HG02623 (cell line): ENCODE data around the gene CHN2.

ENCODE experiments used
- ATAC-seq: cut with Tn5 transposase; IDR thresholded peaks from one replicate; pipeline ENCODE4 v1.9.1; 2021; ENCODE audit warnings: moderate library complexity; ENCODE audit not compliant: unreplicated experiment

The CHN2 gene

DNA sequence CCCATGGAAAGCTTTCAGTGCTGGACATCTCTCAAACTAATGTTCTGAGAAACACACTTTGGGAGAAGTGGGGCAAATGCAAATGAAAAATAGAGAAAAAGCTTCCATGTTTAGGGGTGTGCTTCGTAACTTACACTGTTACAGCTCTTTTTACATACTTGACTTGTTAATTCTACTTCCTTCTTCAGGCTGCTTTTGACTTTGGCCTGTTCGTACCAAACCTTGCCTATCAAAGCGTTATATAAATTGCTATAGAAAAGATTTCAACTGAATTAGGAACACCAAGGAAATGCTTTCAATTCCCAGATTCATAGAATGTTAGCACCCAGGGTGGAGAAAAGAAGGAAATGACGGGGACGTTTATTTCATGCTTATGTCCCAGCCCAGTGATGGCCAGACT, 228.3 kb downstream of the CHN2 start:
- no peak for ATAC-seq

DNA sequence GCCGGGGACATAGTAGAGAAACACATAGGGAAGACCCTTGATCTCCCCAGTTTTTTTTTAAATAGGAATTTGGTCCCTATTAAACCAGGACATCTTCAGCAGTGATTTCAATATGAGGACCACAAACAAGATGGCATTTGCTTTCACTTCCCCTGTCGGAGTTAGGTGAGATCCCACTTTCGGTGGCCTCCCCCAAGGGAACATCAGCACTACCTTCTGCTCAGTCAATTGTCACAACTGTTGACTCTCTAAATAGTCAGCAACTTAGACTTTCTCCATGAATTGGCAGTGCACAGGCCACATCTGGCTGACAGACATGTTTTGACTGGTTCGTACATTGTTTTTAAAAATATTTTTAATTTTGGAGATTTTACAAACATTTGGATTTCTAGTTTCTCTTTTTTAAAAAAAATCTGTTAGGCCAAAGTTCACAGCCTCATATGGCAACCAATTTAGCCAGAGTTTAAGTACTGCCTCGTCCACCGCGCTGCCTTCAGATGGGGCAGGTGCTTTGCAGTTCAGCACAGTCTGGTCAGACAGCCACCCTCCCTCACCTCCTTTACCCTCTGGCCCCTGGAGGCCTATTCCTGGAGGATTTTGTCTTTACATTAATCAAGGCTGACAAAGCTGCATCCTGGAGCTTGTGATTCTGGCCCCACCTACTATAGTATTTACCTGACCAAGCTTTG, 229.9 kb downstream of the CHN2 start:
- ATAC-seq, result peak; percentile 40

DNA sequence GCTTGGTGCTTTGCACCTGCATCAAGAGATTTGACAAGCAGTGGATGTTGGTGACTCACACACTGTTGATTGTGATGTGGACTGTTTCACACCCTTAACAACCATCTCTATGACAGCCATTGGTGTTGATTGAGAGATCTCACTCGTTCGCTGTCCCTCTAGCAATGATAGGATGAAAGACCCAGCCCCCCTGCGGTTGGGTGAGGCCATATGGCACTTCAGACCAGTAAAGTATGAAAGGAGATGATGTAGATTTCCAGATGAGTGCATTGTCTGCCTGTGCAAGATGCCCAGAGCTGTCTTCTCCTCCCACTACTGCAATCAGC, 230.4 kb downstream of the CHN2 start:
- ATAC-seq, result no peak

DNA sequence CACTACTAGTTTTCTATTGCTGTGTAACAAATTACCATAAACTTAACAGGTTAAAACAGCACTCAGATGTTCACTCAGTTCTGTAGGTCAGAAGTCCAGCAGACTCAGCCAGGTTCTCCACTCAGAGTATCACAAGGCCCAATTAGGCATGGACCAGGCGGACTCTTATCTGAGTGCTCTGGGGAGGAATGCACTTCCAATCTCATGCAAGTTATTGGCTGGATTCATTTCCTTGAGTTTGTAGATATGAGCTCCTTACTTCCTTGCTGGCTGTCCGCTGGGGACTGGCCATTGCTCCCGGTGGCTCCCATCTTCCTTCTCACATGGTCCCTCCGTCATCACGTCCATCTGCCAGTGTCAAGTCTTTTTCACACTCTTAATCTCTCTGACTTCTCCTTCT, 232.0 kb downstream of the CHN2 start:
- no peak for ATAC-seq

DNA sequence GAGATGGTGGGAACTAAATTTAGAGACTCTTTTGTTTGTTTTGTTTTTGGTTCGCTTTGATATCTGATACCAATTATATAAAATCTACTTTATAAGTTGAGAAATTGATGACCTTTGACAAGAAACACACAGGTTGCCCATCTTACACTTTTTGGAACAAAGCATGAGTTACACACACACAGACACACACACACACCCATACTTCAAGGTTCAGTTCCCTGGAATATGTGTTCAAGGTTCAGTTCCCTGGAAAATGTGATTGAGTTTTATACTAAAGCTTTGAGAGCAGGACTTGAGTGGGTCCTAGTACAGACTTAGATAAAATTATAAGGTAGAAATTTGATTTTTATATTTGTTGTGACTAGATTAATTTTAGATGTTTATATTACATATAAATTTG, 234.8 kb downstream of the CHN2 start:
- ATAC-seq, result no peak

DNA sequence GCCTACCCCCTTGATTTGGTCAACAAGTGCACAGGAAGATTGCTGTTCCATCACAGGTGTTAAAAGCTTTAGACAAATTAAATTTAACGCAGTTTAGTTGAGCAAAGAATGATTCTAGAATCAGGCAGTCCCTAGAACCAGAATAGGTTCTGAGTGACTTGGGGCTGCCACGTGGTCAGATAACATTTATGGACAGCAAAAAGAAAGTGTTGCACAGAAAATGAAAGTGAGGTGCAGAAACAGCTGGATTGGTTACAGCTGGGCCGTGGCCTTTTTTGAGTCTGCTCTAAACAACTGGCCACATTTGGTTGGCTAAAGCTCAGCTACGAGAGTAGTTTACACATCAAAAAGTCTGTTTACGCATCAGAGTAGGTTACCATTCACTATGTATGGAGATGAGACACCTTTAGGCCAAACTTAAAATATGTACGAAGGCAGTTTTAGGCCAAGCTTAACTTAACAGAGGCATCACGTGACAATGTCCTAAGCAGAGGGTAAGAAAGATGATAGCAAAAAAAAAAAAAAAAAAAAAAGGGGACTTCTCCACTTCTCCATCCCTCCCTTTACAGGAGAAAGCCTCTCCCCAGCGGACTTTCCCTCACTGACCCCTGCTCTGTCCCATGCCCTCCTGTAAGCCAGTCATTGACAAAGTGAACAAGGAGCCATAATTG, 235.8 kb downstream of the CHN2 start:
- ATAC-seq, result no peak

DNA sequence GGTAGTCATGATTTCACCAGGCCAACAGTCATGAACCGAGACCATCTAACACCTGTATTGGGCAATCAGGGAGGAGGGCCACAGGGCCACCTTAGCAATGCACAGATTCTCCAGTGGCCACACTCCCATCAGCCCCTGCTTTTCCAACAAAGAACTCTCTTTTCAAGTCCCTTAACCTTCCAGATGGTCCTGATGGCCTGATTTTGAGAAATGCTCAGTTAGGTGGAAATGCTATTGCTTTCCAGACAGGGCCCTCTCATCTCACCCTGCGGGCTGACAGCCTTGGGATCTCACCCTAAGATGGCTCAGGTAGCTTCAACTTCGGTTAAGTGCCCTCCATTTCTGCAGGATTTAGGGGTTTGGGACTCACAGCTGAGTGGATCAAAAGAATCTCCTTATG, 237.1 kb downstream of the CHN2 start:
- no peak for ATAC-seq

DNA sequence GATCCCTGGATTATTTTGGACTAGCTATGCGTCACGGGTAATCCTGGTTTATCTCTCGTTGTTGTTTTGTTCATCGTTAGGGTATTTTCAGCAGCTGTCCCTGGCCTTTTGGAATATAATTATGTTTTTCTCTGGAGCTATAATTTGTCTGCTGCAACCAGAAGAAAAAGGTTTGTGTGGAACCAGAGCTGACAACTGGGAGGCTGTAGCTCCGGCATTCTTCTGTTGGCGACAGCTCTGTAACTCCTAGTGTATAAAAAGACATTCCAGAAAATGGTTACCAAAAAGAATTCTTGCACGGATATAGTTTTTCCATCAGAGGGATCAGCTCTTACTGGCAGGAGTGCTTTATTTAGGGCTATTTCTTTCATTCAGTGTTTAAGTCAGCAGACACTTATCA, 238.1 kb downstream of the CHN2 start:
- ATAC-seq, result no peak

DNA sequence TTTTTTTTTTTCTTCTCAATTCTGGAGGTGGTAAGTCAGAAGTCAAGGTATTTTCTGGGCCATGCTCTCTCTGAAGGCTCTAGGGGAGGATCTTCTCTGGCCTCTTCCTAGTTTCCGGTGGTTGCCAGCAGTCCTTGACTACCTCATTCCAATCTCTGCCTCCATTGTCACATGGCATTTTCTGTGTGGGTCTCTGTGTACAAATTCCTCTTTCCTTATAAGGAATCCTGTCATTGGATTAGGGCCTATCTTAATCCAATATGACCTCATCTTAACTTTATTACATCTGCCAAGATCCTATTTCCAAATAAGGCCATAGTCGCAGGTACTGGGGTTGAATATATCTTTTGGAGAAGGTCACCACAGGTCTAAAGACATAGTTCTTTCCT, 239.8 kb downstream of the CHN2 start:
- no peak for ATAC-seq

DNA sequence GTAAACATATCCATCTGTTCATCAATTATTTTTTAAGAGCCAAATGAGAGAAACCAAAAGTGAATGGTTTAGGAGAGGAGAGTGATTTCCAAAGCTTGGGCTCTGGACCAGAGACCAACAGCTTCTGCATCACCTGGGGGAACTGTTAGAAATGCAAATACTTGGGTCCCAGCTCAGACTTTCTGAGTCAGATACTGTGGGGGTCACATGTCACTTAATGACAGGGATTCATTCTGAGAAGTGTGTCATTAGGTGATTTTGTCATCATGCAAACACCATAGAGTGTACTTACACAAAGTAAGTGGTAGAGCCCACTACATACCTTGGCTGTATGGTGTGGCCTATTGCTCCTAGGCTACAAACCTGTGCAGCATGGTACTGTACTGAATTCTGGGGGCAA, 240.6 kb downstream of the CHN2 start:
- ATAC-seq, result no peak

DNA sequence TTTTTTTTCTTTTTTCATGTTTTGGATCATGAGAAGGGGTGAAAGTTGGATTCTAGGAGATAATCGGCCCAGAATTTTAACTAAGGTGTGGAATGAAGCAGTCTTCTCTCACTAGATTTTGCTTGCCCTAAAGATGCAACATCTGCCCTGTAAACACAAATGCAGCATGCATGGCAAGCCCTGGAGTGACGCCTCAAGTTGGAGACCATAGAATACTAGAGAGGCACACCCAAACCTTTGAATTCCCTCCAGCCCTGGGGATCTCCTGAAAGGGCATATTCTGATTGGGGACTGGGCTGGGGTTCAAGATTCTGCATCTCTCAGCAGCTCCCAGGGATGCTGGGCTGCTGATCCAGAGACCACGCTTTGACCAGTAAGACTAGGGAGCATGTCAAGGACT, 241.3 kb downstream of the CHN2 start:
- no peak for ATAC-seq

DNA sequence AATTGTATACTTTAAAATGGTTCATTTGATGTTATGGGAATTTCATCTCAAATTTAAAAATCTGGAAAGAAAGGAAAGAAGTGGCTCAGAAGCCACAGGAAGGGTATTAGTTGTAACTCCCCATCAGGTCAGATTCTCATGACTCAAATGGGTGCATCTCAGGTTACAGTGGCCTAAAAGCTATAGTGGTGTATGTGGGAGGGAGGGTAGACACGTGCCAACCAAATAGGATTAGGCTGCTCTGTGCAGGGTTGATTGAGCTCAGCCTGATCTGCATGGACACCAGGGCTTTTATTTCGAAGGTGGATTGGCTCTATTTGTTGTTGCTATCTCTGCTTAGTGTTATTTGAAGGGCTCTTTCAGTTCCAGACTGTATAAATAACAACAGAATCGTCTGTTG, 247.6 kb downstream of the CHN2 start:
- no peak for ATAC-seq

DNA sequence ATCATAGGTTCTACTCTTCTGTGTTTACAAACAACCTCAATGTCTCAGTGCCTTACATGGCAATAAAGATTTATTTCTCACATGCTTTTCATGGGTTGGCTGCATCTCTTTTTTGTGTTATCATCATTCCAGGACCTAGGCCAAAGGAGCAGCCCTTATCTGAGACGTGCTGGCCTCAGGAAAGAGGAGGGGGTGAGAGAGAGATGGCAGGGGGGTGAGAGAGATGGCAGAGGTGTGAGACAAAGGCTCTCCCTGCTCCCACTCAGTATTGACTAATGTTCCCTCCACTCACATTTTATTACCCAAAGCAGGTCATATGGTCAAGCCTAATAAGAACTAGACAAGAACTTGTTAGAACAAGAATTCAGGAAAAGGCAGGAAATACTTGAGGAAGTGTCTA, 249.0 kb downstream of the CHN2 start:
- ATAC-seq, result no peak

DNA sequence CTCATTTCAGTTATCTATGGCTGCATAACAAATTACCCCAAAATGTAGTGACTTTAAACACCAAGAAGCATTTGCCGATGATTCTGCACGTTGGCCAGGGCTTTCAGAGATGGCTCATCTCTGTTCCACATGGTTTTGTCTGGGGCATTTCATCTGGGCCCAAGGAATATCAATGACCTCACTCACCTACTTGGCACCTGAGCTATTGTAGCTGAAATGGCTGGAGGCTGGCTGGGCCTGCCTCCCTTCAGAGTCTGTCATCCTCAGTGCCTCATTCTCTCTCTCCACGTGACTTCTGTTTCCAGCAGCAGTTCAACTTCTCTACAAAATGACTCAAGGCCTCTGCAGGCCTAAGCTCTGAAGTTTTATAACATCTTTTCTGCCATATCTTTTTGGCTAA, 249.7 kb downstream of the CHN2 start:
- ATAC-seq, result no peak

DNA sequence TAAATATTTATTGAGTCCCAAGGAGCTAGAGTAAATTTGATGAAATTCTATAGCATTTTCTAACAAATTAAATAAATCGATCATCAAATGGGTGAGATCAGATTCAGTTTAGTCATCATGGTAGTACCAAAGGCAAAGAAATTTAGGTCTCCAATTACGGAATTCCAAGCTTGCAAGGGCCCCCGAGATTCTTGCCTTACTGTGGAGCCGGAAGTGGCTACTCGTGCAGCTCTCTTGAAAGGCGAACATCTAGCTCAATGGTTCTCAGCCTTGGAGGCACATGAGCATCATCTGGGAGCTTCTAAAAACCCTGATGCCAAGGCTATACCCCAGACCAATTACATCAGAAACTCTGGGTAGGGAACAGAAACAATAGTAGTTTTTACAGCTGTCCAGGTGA, 251.2 kb downstream of the CHN2 start:
- no peak for ATAC-seq

DNA sequence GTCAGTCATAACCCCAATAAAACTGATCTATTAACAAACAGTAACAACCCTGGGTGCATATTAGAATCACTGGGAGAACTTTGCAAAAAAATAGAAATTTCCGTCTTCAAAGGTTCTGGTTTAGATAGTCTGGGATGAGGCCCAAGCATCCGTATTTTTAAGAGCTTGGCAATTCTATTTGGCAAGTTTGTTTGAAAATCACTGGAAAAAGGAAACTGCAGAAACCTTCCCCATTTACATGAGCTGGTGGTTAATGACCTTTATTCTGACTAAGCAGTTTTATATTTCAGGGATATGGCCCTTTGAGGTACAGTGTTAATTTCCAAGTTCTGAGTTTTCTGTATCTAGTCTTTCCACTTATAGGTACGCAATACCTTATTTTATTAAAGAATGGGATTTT, 253.3 kb downstream of the CHN2 start:
- no peak for ATAC-seq

DNA sequence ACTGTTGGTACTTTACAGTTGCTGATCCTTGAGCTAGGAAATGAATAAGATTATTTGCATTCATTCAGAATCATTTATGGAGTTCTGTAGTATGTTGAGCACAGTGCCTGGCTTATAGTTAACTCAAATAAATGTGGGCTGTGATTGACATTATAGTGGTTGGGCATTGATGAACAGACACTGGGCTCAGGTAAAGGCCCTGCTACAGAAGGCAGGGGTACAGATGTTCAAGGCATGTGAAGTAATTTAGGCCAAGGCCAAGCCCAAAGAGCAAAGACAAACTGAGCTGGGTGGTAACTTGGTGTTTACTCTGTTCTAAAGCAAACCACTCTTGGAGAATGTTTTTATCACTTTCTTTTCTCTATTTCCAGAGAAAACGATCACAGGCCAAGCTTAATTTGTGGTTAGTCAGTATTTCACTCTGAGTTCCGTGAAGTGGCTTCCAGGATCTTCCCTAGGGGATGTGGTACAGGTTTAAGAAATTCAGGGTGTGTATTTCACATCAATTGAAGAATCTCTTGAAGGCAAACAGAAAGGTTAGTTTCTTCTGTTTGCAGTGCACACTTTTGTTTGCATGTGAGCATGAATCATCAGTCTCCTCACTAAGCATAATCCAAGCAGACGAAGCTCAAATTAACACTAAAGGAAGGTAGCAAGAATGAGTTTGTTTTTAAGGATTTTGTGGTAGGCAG, 255.1 kb downstream of the CHN2 start:
- ATAC-seq, result no peak

DNA sequence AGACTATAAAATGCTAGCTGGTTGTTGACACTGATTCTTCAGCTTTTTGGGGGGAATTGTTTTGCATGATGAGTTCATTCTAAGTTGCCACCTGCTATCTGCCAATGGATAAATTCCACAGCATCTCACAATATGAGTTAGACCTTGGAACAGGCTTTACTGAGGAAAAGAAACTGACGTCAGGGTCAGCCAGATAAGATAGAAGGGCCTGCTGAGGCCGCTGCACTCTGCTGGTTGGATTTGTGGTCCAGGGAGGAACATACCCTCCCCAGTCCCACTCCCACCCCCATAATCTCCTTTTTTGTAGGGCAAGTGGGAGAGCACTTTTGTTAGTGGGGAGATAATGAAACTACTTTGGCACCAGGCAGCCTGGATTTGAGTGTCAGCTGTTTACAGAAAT, 258.4 kb downstream of the CHN2 start:
- no peak for ATAC-seq

DNA sequence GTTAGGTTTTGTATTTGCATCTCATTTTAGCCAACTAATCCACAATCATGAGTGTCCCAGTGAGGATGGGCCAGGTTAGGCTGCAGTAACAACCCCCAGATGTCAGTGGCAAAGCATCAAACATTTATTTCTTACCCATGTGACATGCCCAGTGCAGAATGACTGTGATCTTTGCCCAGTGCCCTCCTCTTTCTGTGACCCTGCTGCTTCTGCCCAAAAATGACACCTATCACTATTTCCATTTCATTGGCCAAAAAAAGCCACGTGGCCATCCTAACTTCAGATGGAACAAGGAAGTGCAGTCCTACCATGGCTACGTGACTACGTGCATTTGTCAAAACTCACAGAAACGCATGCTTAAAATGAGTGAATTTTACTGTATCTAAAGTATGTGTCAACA, 259.9 kb downstream of the CHN2 start:
- ATAC-seq, result no peak

DNA sequence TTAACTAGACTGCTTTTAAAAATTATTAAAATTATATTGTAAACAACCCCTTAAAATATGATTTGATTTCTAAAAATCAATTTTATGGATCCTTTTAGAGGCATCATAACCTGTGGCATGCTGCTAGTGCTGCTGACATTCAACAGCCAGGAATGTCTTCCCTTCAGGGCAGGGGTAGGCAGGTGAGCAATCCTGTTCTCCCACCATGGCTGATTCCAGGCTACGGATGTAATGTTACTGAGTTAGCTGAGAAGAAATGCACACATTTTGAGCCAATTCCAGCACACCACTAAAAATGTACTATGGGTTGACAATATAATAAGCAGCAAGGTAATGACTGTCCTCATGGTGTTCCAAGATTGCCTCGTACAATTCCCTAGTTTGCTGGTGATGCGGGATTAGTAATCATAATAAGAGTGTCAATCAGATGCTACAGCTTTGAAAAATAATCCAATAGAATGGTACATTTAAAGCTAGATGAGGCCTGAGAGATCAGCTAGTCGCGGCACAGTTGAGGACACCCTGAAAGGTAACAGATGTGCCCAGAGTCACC, 260.4 kb downstream of the CHN2 start:
- ATAC-seq, result no peak

DNA sequence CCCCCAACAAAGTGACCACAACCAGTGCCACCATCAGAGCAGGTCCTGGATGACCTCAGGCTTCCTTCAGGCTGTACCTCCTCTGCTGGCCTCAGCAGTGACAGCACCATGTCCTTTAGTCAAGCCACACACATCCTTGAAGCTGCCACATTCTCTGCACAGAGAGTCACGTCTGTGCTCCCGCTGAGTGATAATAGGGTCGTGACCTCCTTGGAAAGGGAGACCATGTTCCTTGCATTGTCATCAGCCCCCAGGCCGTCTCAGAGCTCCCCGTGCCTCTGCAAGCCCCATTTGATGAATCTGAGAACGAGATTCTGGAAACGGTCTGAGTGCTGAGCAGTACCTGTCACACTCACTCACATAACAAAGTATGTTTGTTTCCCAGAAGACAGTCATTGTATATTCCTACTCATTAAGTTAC, 262.6 kb downstream of the CHN2 start:
- ATAC-seq, result no peak

DNA sequence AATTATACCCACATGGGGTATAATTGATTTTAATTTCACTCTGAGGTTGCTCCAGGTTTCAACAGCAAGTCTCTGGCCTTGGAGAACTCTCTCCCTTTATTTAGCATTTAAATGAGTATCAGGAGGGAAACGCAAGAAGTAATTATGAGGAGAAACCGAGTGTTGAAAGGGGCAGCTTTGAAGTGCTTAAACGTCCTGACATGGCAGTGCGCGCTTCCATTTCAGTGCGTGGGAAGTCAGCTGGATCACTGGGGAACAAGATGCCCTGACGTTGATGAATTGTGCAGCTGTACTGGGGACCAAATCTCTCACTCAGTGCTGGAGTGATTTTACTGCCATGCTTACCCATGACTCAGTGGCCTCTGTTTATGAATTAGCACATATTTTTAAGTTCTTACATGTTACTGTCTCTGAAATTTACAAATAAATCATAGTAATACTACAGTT, 263.0 kb downstream of the CHN2 start:
- ATAC-seq, result no peak
